Heart right ventricle (tissue), 16 donors: ENCODE measurements around the gene COG8. TPM values are rescaled to one million over a fixed set of nuclear protein-coding genes. Genes with fewer than 3 reads are reported as not detected.

Experiments
- ATAC-seq, 8 donors: fragments of 200-7000 bp; cut with Tn5 transposase; one replicate each; pipeline ENCODE4 v1.9.1; 2020; ENCODE audit warnings: mild to moderate bottlenecking in 8 of 8, moderate library complexity in 8 of 8, moderate number of reproducible peaks in 1 of 8
- DNase-seq, 2 donors: peaks; one replicate each; pipeline ENCODE4 v3.0.0-alpha.2; 2020
- H3K27ac ChIP-seq, 10 donors: fragments of 200-600 bp; sonication (generic) in 2 of 10; one replicate each; pipeline versions ENCODE4 v1.5.0 to v1.8.0; 2020 to 2022; ENCODE audit warnings: mild to moderate bottlenecking in 3 of 10
- H3K27me3 ChIP-seq, 7 donors: fragments of 200-600 bp; one replicate each; pipeline ENCODE4 v1.8.0; 2021 to 2022; ENCODE audit warnings: mild to moderate bottlenecking in 2 of 7
- H3K36me3 ChIP-seq, 9 donors: fragments of 200-600 bp; sonication (generic) in 1 of 9; one replicate each; pipeline versions ENCODE4 v1.5.0 to v1.8.0; 2020 to 2022; ENCODE audit warnings: mild to moderate bottlenecking in 2 of 9
- H3K4me1 ChIP-seq, 9 donors: fragments of 200-600 bp; sonication (generic) in 1 of 9; one replicate each; pipeline versions ENCODE4 v1.5.0 to v1.8.0; 2020 to 2022; ENCODE audit warnings: mild to moderate bottlenecking in 4 of 9
- H3K4me3 ChIP-seq, 10 donors: fragments of 200-600 bp; sonication (generic) in 2 of 10; one replicate each; pipeline versions ENCODE4 v1.5.0 to v1.8.0; 2020 to 2022; ENCODE audit warnings: mild to moderate bottlenecking in 7 of 10, moderate library complexity in 2 of 10
- H3K9me3 ChIP-seq, 11 donors: fragments of 200-600 bp in 10 of 11; sonication (generic) in 2 of 11; one replicate each; pipeline versions ENCODE4 v1.5.0 to v1.8.0; 2013 to 2022; ENCODE audit warnings: mild to moderate bottlenecking in 2 of 11, control low read depth in 1 of 11, moderate library complexity in 1 of 11
- CTCF ChIP-seq, 9 donors: fragments of 200-600 bp; sonication (generic) in 2 of 9; IDR thresholded peaks; one replicate each; pipeline versions ENCODE4 v1.5.0 to v1.8.0; 2021 to 2022; ENCODE audit warnings: antibody characterized with exemption in 9 of 9, mild to moderate bottlenecking in 5 of 9, moderate library complexity in 1 of 9
- WGBS, 2 donors: extraction: QIAGEN DNeasy Blood & Tissue Kit; methylation state at CpG; one replicate each; pipeline ENCODE4 v1.1.7; 2013; ENCODE audit warnings: inconsistent platforms in 1 of 2; 5-methylcytosine and 5-hydroxymethylcytosine counted together
- intact Hi-C, 10 donors: fragments of 100-400 bp; cut with DNase I; formaldehyde crosslinking; loops; one replicate each; pipeline versions ENCODE4 v1.11.1 to v1.14.2; 2022
- polyA plus RNA-seq, 2 donors: library from polyadenylated mRNA; stranded (reverse); fragments of 200-250 nt; gene quantifications; one replicate each; pipeline ENCODE4 v1.2.3, GENCODE V29; 2013
- total RNA-seq, 10 donors: library from RNA; stranded (reverse); fragmentation: NEBNext Ultra II Directional in 3 of 10; extraction: Animal tissue kit (Norgen Biotek cat#: 25700) in 3 of 10; gene quantifications; one replicate each; pipeline versions ENCODE4 v1.2.1 to v1.2.4, GENCODE V29; 2021 to 2023
- donor health status: Arrhythmogenic right ventricular cardiomyopathy.
- donor health status: ischemic (EF 13 %, LVEDD 7.1; RV severe dilation, severe dysfunction).
- donor health status: healthy with polysubstance abuse.
- donor health status: DM: no; HTN: yes; CAD: no.
- donor health status: DM: no; HTN: no; CAD: no.
- donor health status: ischemic (EF 25% LVEDD 6.9; RV normal size, moderate dysfunction).
- donor health status: ischemic (EF 25% LVEDD 5.7; RV mildly dilated, moderate dysfunction).
- donor health status: healthy.
- donor health status: DM: yes; HTN: yes; CAD: no.
- donor health status: Ischemic cardiomyopathy.
- donor health status: ischemic (EF 35%, LVEDD 5.7; RV mildly dilated, moderate dysfunction).
- donor health status: nonischemic (EF 11% LVEDD 7.7; RV severe dilation, severe dysfunction).
- donor health status: DM: yes; HTN: yes; CAD: no.
- donor health status: PGD.
- donor health status: ischemic (EF 29% LVEDD 5.4; RV normal size, mild dysfunction).
- donor health status: nonischemic (EF 23%, LVEDD 6.1; RV moderate dilation, normal function).

Gene COG8
- total and polyA plus RNA-seq, 12 donors = 15.7 to 29.1 (median 23.1) TPM

DNA sequence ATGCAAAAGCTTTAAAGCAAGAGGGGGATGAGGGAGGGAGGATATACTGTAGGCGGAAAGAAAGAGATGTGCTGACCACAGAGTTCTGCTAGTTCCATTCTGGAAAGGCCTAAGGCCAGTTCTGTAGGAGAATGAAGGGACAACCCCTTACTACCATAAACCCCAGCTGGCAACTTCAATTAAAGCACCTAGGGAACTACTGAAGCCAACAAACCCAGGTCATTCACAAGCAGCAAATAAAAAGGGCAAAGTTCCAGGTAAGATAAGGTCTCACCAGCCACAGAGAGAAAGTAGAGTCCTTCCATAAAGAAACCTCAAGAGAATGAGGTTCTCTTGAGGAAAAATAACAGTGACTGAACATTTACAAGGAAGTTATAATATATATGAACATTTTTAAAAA, 33.7 kb upstream of the COG8 start:
- intact Hi-C loops = no loop called here
- ATAC-seq = no peak
- Histone ChIP-seq H3K9me3 (no peaks in the 10 kb centered on the region), H3K27ac (no peak overlapping the region), H3K27me3 (no peaks in the 10 kb centered on the region), H3K4me1 (peaks cover 0 to 5% (median 0%) of the 10 kb centered on the region in 9 donors), H3K4me3 (no peak overlapping the region), H3K36me3 (peaks cover 0 to 88% (median 45%) of the 10 kb centered on the region in 9 donors)
- DNase-seq = no peak
- WGBS, 2 donors = 86 to 96% methylated on average over 1 of the region's 1 CpG
- TF ChIP-seq CTCF (IDR thresholded peaks at IDR 0.05) = no peak

- WGBS, 2 donors = 92% methylated on average over 2 of the region's 2 CpGs
- Histone ChIP-seq H3K4me1 (peaks cover 0 to 5% (median 0%) of the 10 kb centered on the region in 9 donors), H3K9me3 (no peaks in the 10 kb centered on the region), H3K27me3 (no peaks in the 10 kb centered on the region), H3K36me3 (peaks cover 0 to 91% (median 55%) of the 10 kb centered on the region in 9 donors), H3K27ac (no peak overlapping the region), H3K4me3 (no peak overlapping the region)
- TF ChIP-seq CTCF (IDR thresholded peaks at IDR 0.05) = no peak
- ATAC-seq = no peak
- intact Hi-C loops = no loop called here
- no peak for DNase-seq
Observed at GRCh38 chr16:69371564-69371963, 32.2 kb upstream of the COG8 start.

- no peak for DNase-seq
- Histone ChIP-seq H3K36me3 (peaks cover 0 to 100% (median 73%) of the 10 kb centered on the region in 9 donors), H3K4me3 (no peak overlapping the region), H3K9me3 (no peaks in the 10 kb centered on the region), H3K4me1 (peaks cover 0 to 5% (median 0%) of the 10 kb centered on the region in 9 donors), H3K27ac (no peak overlapping the region), H3K27me3 (no peaks in the 10 kb centered on the region)
- ATAC-seq = no peak
- 92 to 96% methylated on average over 4 of the region's 4 CpGs for WGBS, 2 donors
- no peak for TF ChIP-seq CTCF (IDR thresholded peaks at IDR 0.05)
- intact Hi-C loops = no loop called here
Observed at GRCh38 chr16:69368866-69369265, 29.5 kb upstream of the COG8 start.

DNA sequence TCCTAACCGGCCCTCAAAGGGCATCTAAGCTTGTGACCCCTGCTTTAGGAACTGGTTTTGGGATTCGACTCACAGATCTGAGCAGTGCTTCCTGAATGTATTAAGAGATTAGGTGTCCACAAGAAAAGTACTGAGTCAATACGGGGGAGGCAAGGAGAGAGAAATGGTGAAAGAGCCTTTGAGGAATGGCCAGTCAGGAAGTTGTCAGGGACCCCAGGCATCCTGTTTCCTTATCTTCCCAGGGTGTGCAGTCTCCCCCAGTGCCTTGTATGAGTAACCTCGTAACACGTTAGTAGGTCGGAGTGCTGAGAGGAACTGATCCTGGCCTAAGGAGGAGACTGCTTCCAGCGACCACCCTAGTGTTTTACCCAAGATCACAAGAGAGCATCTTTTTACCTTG, 28.6 kb upstream of the COG8 start:
- Histone ChIP-seq H3K27ac (no peak overlapping the region), H3K9me3 (no peaks in the 10 kb centered on the region), H3K4me1 (peaks cover 0 to 3% (median 0%) of the 10 kb centered on the region in 9 donors), H3K36me3 (peaks cover 0 to 100% (median 73%) of the 10 kb centered on the region in 9 donors), H3K27me3 (no peaks in the 10 kb centered on the region), H3K4me3 (no peak overlapping the region)
- no peak for TF ChIP-seq CTCF (IDR thresholded peaks at IDR 0.05)
- DNase-seq (no peak), ATAC-seq (no peak)
- intact Hi-C loops = no loop called here
- 67 to 68% methylated on average over 7 of the region's 7 CpGs for WGBS, 2 donors
